ENCODE measurements around the gene HRK. TPM values are rescaled to one million over a fixed set of nuclear protein-coding genes. Genes with fewer than 3 reads are reported as not detected.

HRK gene
- total RNA-seq, 4 donors from 2014 or later, result 0.11 to 0.17 TPM; not detected in 2

DNA sequence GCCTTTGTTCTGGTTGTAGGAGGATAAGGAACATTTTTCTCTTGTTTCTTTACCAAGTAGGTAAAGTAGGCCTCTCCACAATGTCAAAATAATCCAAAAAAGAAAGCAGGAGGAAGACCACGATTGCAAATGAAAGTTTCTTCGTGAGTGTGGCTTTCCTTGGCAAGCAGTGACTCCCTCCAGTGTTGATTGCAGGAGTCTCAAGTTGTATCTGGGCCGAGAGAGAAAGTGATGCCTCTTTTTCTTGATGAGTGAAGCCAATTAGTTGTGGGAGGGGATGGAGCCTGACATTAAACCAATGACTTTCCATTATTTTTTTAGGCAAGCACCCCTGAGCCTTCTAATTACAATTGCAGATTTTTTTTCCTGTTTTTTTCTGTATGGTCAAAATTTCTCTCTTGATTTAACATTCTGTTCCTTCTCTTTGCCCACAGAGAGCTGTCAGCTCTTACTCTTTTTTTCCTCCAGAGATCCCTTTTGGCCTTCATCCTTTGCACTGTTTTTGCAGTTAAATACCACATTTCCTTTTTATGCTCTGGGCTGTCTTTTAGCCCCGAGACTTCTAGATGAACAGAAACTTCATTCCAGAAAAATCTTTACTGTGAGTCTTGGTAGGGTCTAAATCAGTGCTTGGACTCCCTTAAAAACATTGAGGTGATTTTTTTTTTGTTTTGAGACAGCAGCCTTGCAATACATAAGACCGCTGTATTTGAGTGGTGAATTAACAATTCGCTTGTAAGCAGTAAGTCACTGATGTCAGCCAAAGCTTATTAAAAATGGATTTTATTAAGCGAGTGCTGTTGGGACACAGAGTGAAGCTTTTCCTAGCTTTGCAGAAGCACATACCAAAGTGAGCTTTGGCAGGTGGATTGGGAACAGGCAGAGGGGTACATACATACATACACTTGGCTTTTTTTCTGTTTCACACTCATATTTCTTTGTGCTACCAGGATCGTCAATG, 45.3 kb upstream of the HRK start:
- DNase-seq (ENCODE audit: extremely low spot score), result no peak
- 37% methylated on average over 8 of the region's 8 CpGs for WGBS
- peaks cover 14 to 24% (median 23%) of the 10 kb centered on the region in 4 donors for H3K4me1 ChIP-seq
- intact Hi-C loops (cut with DNase I), result no loop called here
- H3K27ac ChIP-seq (replicated peaks in 1 of 4), result peak overlapping the region in 3 of 4 donors; percentile 10 to 54 (median 47)
- TF ChIP-seq EP300 (IDR thresholded peaks at IDR 0.05), result no peak
- no peak for TF ChIP-seq POLR2AphosphoS5 (IDR thresholded peaks at IDR 0.05)
- TF ChIP-seq POLR2A (IDR thresholded peaks at IDR 0.05; ENCODE audit: low read depth), result no peak
- TF ChIP-seq, protein P1, sequence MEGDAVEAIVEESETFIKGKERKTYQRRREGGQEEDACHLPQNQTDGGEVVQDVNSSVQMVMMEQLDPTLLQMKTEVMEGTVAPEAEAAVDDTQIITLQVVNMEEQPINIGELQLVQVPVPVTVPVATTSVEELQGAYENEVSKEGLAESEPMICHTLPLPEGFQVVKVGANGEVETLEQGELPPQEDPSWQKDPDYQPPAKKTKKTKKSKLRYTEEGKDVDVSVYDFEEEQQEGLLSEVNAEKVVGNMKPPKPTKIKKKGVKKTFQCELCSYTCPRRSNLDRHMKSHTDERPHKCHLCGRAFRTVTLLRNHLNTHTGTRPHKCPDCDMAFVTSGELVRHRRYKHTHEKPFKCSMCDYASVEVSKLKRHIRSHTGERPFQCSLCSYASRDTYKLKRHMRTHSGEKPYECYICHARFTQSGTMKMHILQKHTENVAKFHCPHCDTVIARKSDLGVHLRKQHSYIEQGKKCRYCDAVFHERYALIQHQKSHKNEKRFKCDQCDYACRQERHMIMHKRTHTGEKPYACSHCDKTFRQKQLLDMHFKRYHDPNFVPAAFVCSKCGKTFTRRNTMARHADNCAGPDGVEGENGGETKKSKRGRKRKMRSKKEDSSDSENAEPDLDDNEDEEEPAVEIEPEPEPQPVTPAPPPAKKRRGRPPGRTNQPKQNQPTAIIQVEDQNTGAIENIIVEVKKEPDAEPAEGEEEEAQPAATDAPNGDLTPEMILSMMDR (IDR thresholded peaks at IDR 0.05), result peak in 1 of 3 experiments; percentile 4
- peaks cover 0 to 27% (median 17%) of the 10 kb centered on the region in 4 donors for H3K36me3 ChIP-seq
- H3K27me3 ChIP-seq, result no peaks in the 10 kb centered on the region
- no peaks in the 10 kb centered on the region for H3K9me3 ChIP-seq
- H3K4me3 ChIP-seq, result peak overlapping the region in 1 of 4 donors; percentile 0

DNA sequence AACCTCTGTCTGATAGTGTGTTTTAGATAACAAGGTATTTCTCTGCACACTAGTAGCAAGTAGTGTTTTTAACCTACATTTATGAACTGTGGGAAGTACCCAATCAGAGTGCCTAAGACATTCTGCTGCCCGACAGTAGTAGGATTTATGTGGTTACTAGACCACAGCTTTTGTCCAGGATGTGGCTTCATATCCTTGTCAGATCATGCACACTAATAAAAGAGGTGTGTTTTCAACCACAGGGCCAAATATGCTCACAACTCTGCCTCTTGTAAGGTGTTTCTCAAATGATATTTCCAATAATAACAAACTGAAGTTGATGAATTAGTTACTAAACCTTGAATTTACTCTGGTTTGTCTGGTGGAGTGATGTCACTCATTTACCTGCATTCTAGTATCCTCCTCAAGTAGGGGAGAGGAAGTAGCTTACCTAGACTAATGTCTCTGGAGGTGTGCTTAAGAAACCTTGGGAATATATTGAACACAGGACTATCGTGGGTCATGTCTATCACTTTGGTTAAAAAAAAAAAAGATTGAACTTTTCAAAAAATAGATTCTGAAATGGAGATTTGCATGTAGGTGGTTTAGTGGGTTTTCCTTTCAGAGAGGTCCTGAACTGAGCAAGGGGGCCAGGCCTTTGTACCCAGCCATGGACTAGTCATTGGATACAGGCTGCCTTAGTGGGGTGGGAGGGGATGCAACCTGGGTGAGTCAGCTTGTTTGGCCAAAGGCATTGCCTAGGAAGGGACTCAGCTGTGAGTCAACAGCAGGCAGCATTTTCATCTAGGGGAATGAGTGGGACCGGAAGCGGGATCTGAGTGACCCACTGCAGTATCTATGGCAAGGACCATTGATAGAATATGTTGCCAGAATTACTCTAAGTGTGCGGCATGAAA, 43.6 kb upstream of the HRK start:
- Histone ChIP-seq H3K27ac (replicated peaks in 1 of 4) (no peak overlapping the region), H3K36me3 (peaks cover 0 to 20% (median 16%) of the 10 kb centered on the region in 4 donors), H3K4me1 (peaks cover 14 to 24% (median 23%) of the 10 kb centered on the region in 4 donors), H3K9me3 (no peaks in the 10 kb centered on the region), H3K27me3 (no peaks in the 10 kb centered on the region), H3K4me3 (no peak overlapping the region)
- intact Hi-C loops (cut with DNase I), result no loop called here
- TF ChIP-seq, protein P1 (IDR thresholded peaks at IDR 0.05), result no peak
- no peak for TF ChIP-seq EP300 (IDR thresholded peaks at IDR 0.05)
- no peak for TF ChIP-seq POLR2A (IDR thresholded peaks at IDR 0.05; ENCODE audit: low read depth)
- no peak for TF ChIP-seq POLR2AphosphoS5 (IDR thresholded peaks at IDR 0.05)
- 84% methylated on average over 5 of the region's 5 CpGs for WGBS
- no peak for DNase-seq (ENCODE audit: extremely low spot score)

DNA sequence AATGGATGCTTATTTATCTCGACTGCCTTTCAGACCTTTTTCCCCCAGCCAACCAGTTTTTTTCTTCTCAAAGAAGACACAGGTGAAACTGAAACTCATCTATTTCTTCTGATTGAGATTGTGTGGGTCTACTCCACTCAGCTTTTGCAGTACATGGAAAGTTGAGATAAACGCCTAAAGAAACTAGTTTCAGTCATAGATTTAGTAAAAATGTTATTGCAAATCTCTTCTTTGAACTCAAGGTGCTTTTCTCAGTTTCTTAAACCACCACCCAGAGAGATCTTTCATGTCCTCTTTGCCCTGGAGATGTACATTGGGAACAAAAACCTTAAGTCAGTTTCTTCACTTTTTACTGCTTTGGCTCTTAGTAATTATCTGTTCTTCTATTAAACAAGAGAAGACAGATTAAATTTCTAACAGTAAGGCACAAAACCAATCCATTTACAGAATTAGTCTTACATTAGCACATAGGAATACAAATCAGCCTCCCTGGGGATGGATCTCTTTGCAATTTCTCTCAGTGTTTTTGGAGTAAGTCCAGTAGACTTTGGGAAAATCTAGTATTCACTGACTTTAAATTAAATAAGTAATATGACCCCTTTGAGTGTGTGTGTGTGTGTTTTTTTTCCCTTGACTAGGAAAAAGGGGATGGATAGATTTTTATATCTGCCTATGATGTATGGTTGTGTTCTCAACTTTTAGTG, 41.1 kb upstream of the HRK start:
- Histone ChIP-seq H3K4me3 (no peak overlapping the region), H3K27me3 (no peaks in the 10 kb centered on the region), H3K27ac (replicated peaks in 1 of 4) (no peak overlapping the region), H3K4me1 (peaks cover 14 to 20% (median 19%) of the 10 kb centered on the region in 4 donors), H3K36me3 (no peaks in the 10 kb centered on the region), H3K9me3 (no peaks in the 10 kb centered on the region)
- intact Hi-C loops (cut with DNase I), result no loop called here
- TF ChIP-seq POLR2AphosphoS5 (IDR thresholded peaks at IDR 0.05) (no peak), POLR2A (IDR thresholded peaks at IDR 0.05; ENCODE audit: low read depth) (no peak), EP300 (IDR thresholded peaks at IDR 0.05) (no peak)
- TF ChIP-seq, protein P1 (IDR thresholded peaks at IDR 0.05), result no peak
- no peak for DNase-seq (ENCODE audit: extremely low spot score)
- WGBS, result 84% methylated on average over 2 of the region's 2 CpGs

DNA sequence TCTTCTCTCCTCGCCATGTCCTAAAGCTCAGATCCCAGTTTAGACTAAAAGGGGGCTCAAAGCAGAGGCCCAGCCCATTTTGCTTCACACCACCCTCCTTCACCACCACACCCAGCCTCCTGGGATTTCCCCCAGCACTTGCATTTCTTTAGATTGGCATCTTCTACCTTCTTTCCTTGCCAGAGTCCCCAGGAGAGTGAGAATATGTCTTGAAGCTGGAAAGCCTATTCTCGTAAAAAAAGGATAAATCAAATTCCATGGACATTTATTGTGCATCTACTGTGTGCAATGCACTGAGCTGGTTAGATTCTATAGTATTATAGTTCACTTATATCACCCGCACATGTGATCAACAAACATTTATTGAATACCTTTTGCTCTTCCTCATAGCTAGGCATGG, 39.7 kb upstream of the HRK start:
- intact Hi-C loops (cut with DNase I), result no loop called here
- H3K9me3 ChIP-seq, result no peaks in the 10 kb centered on the region
- no peak overlapping the region for H3K4me3 ChIP-seq
- no peak for DNase-seq (ENCODE audit: extremely low spot score)
- WGBS, result 92% methylated on average over 3 of the region's 3 CpGs
- no peak overlapping the region for H3K27ac ChIP-seq (replicated peaks in 1 of 4)
- TF ChIP-seq EP300 (IDR thresholded peaks at IDR 0.05), result no peak
- TF ChIP-seq POLR2AphosphoS5 (IDR thresholded peaks at IDR 0.05), result no peak
- TF ChIP-seq, protein P1 (IDR thresholded peaks at IDR 0.05), result no peak
- TF ChIP-seq POLR2A (IDR thresholded peaks at IDR 0.05; ENCODE audit: low read depth), result no peak
- H3K36me3 ChIP-seq, result no peaks in the 10 kb centered on the region
- H3K4me1 ChIP-seq, result peaks cover under 1 to 14% (median 9%) of the 10 kb centered on the region in 4 donors
- no peaks in the 10 kb centered on the region for H3K27me3 ChIP-seq
